Rectal smooth muscle tissue (tissue), 1 donor: Measurements from ENCODE around the gene FAM83F.
"Not testable (repeated sequence)": the region's sequence is repeated elsewhere in the genome, so short reads cannot be mapped to it uniquely, and the experiment has no call there.

ENCODE experiments used
- H3K27ac ChIP-seq: one replicate; pipeline ENCODE4 v1.7.0; 2013; ENCODE audit warnings: low read depth, low read length, inconsistent platforms
- H3K27me3 ChIP-seq: one replicate; pipeline ENCODE4 v1.7.0; 2013; ENCODE audit warnings: low read length; ENCODE audit not compliant: control insufficient read depth, insufficient read depth
- H3K36me3 ChIP-seq: one replicate; pipeline ENCODE4 v1.7.0; 2013; ENCODE audit warnings: low read length; ENCODE audit not compliant: control insufficient read depth, insufficient read depth
- H3K4me1 ChIP-seq: one replicate; pipeline ENCODE4 v1.7.0; 2013; ENCODE audit warnings: low read length; ENCODE audit not compliant: control insufficient read depth, insufficient read depth
- H3K4me3 ChIP-seq: one replicate; pipeline ENCODE4 v1.7.0; 2013; ENCODE audit warnings: low read length
- H3K9ac ChIP-seq: one replicate; pipeline ENCODE4 v1.7.0; 2013; ENCODE audit warnings: low read length

Gene FAM83F

GRCh38 chr22:39994566-39995392 is at the start of gene FAM83F:
Gene FAM83F (plus strand): TSS chr22:39994954. CDS start chr22:39995043, 89 bp downstream.
- peak within 1 kb of the TSS; percentile 49 for H3K4me3 ChIP-seq
- peak within 1 kb of the TSS; percentile 13 for H3K9ac ChIP-seq

GRCh38 chr22:39946126-39946502 is 48.6 kb upstream of the FAM83F start:
- H3K36me3 ChIP-seq = no peaks in the 10 kb centered on the region
- H3K4me1 ChIP-seq = no peaks in the 10 kb centered on the region
- no peak overlapping the region for H3K4me3 ChIP-seq
- H3K27me3 ChIP-seq = no peaks in the 10 kb centered on the region
- no peak overlapping the region for H3K27ac ChIP-seq
- no peak overlapping the region for H3K9ac ChIP-seq

More at GRCh38 chr22:39994566-39995392, at the start of gene FAM83F:
- Histone ChIP-seq H3K27ac (no peak within 1 kb of the TSS), H3K4me1 (no peaks in the 10 kb centered on the region), H3K27me3 (peaks cover 7% of the 10 kb centered on the region), H3K36me3 (no peaks in the 10 kb centered on the region)

- Histone ChIP-seq H3K4me3 (no peak overlapping the region), H3K4me1 (no peaks in the 10 kb centered on the region), H3K27me3 (no peaks in the 10 kb centered on the region), H3K27ac (no peak overlapping the region), H3K9ac (no peak overlapping the region), H3K36me3 (no peaks in the 10 kb centered on the region)
Measured at GRCh38 chr22:39946503-39947219, 48.1 kb upstream of the FAM83F start.

GRCh38 chr22:39947220-39948216 is 47.2 kb upstream of the FAM83F start:
- Histone ChIP-seq H3K27me3 (no peaks in the 10 kb centered on the region), H3K4me1 (no peaks in the 10 kb centered on the region), H3K9ac (no peak overlapping the region), H3K36me3 (no peaks in the 10 kb centered on the region), H3K27ac (no peak overlapping the region), H3K4me3 (no peak overlapping the region)

GRCh38 chr22:39949964-39950737 is 44.6 kb upstream of the FAM83F start:
- Histone ChIP-seq H3K9ac (no peak overlapping the region), H3K4me3 (no peak overlapping the region), H3K4me1 (no peaks in the 10 kb centered on the region), H3K36me3 (no peaks in the 10 kb centered on the region), H3K27me3 (no peaks in the 10 kb centered on the region), H3K27ac (no peak overlapping the region)

GRCh38 chr22:39951603-39952293 is 43.0 kb upstream of the FAM83F start:
- H3K27ac ChIP-seq, H3K27me3 ChIP-seq, H3K4me3 ChIP-seq, H3K4me1 ChIP-seq, H3K36me3 ChIP-seq, H3K9ac ChIP-seq: not testable (repeated sequence)

- H3K4me3 ChIP-seq = no peak overlapping the region
- H3K4me1 ChIP-seq = no peaks in the 10 kb centered on the region
- H3K27ac ChIP-seq = no peak overlapping the region
- H3K9ac ChIP-seq = no peak overlapping the region
- H3K36me3 ChIP-seq = no peaks in the 10 kb centered on the region
- H3K27me3 ChIP-seq = no peaks in the 10 kb centered on the region
Measured at GRCh38 chr22:39952347-39952746, 42.4 kb upstream of the FAM83F start.

- Histone ChIP-seq H3K27ac (no peak overlapping the region), H3K27me3 (no peaks in the 10 kb centered on the region), H3K9ac (no peak overlapping the region), H3K4me3 (no peak overlapping the region), H3K4me1 (no peaks in the 10 kb centered on the region), H3K36me3 (no peaks in the 10 kb centered on the region)
Measured at GRCh38 chr22:39953101-39953500, 41.7 kb upstream of the FAM83F start.

GRCh38 chr22:39954584-39955055 is 40.1 kb upstream of the FAM83F start:
- Histone ChIP-seq H3K27ac (no peak overlapping the region), H3K4me1 (no peaks in the 10 kb centered on the region), H3K27me3 (no peaks in the 10 kb centered on the region), H3K36me3 (no peaks in the 10 kb centered on the region), H3K4me3 (no peak overlapping the region), H3K9ac (no peak overlapping the region)

GRCh38 chr22:39955675-39956074 is 39.1 kb upstream of the FAM83F start:
- no peak overlapping the region for H3K27ac ChIP-seq
- H3K9ac ChIP-seq = no peak overlapping the region
- H3K27me3 ChIP-seq = no peaks in the 10 kb centered on the region
- no peaks in the 10 kb centered on the region for H3K4me1 ChIP-seq
- H3K36me3 ChIP-seq = no peaks in the 10 kb centered on the region
- no peak overlapping the region for H3K4me3 ChIP-seq
